ENCODE data around the gene PITHD1. TPM values are rescaled to one million over a fixed set of nuclear protein-coding genes. Genes with fewer than 3 reads are reported as not detected.
"Not testable (repeated sequence)": the region's sequence is repeated elsewhere in the genome, so short reads cannot be mapped to it uniquely, and the experiment has no call there.

Gene PITHD1
- total RNA-seq, 1 experiment from 2014 or later, result 30.6 TPM

DNA sequence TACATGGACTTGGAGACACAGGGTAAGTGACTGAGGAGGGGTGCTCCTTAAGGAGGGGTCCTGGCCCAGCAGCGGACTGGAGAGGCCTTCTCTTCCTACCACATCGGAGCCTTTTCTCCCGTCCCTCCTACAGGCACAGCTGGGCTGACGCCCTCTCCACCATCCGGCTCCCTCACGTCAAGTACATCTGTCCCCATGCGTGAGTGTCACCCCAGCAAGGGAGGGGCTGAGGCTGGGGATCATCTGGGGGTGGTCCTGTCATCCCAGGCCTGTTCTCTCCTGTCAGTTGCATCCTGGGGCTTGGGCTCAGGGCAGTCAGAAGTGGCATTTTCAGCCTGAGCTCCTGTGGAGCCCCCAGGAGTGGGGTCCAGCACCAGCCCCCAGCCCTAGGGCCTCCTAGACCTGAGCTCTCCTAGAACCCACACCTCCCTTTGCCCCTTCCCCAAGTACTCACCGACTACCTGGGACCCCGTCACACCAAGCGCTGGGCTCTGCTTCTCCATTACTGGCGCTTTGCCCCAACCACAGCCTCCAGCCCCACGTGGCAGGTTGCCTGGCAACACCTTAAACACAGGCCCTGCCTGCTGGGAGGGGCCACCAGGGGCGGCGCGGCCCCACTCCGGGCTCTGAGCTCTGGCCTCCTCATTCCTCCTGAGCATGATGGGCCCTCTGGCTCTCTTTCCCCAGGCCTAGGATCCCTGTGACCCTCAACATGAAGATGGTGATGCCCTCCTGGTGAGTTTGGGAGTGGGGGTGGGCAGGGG is 15.0 kb downstream of the PITHD1 start:
- H3K4me3 Mint-ChIP-seq (ENCODE audit: low read depth, unreplicated experiment), result peak overlapping the region; percentile 99
- DNase-seq, result peak; percentile 78
- intact Hi-C loops (cut with micrococcal nuclease; ENCODE audit: unreplicated experiment), result no loop called here
- H3K4me1 Mint-ChIP-seq (ENCODE audit: low read depth, unreplicated experiment), result peaks cover 26% of the 10 kb centered on the region
- H3K27ac Mint-ChIP-seq (ENCODE audit: unreplicated experiment), result peak overlapping the region; percentile 77
- peaks cover 90% of the 10 kb centered on the region for H3K36me3 Mint-ChIP-seq (ENCODE audit: insufficient read depth, unreplicated experiment)
- CTCF ChIA-PET, result interaction anchor here (0.7 to 1.0 kb wide), 3 partner anchors 13 to 19 kb away, joined by 3 to 4 read pairs (median 3); no protein-coding TSS in a partner anchor
- TF ChIP-seq, protein P1, sequence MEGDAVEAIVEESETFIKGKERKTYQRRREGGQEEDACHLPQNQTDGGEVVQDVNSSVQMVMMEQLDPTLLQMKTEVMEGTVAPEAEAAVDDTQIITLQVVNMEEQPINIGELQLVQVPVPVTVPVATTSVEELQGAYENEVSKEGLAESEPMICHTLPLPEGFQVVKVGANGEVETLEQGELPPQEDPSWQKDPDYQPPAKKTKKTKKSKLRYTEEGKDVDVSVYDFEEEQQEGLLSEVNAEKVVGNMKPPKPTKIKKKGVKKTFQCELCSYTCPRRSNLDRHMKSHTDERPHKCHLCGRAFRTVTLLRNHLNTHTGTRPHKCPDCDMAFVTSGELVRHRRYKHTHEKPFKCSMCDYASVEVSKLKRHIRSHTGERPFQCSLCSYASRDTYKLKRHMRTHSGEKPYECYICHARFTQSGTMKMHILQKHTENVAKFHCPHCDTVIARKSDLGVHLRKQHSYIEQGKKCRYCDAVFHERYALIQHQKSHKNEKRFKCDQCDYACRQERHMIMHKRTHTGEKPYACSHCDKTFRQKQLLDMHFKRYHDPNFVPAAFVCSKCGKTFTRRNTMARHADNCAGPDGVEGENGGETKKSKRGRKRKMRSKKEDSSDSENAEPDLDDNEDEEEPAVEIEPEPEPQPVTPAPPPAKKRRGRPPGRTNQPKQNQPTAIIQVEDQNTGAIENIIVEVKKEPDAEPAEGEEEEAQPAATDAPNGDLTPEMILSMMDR (IDR thresholded peaks at IDR 0.05; ENCODE audit: unreplicated experiment), result no peak
- H3K27me3 Mint-ChIP-seq (ENCODE audit: unreplicated experiment), result no peaks in the 10 kb centered on the region
- no peaks in the 10 kb centered on the region for H3K9me3 Mint-ChIP-seq (ENCODE audit: low read depth, unreplicated experiment)
- no TSS peak for BruUV-seq (replicated peaks)

DNA sequence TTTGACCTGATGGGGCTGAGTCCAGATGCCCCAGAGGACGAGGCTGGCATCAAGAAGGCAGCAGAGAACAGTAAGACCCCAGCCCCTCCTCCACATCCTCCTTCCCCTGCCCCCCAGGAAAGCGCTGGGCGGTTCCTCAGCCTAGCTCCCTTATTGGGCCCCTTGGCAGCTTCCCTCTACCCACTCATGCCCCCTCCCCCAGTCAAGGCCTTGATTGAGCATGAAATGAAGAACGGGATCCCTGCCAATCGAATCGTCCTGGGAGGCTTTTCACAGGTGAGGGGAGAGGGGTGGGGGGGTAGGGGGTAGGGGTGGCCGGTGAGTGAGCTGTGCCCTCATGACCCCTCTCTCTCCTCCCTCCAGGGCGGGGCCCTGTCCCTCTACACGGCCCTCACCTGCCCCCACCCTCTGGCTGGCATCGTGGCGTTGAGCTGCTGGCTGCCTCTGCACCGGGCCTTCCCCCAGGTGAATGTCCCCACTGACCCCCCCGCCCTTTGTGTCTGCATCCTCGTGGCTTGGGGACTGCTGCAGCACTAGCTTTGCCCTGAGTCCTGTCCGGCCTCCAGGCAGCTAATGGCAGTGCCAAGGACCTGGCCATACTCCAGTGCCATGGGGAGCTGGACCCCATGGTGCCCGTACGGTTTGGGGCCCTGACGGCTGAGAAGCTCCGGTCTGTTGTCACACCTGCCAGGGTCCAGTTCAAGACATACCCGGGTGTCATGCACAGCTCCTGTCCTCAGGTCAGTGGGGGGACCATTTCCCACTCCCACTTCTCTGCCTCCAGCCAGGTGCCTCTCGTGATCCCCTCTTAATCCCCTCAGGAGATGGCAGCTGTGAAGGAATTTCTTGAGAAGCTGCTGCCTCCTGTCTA is 15.9 kb downstream of the PITHD1 start:
- peaks cover 23% of the 10 kb centered on the region for H3K4me1 Mint-ChIP-seq (ENCODE audit: low read depth, unreplicated experiment)
- DNase-seq, result no peak
- peak overlapping the region; percentile 77 for H3K27ac Mint-ChIP-seq (ENCODE audit: unreplicated experiment)
- peak overlapping the region; percentile 99 for H3K4me3 Mint-ChIP-seq (ENCODE audit: low read depth, unreplicated experiment)
- no peaks in the 10 kb centered on the region for H3K9me3 Mint-ChIP-seq (ENCODE audit: low read depth, unreplicated experiment)
- intact Hi-C loops (cut with micrococcal nuclease; ENCODE audit: unreplicated experiment), result no loop called here
- CTCF ChIA-PET, result interaction anchor here (0.7 to 1.0 kb wide), 4 partner anchors 14 to 749 kb away, joined by 3 to 4 read pairs (median 3); no protein-coding TSS in a partner anchor
- no TSS peak for BruUV-seq (replicated peaks)
- peaks cover 91% of the 10 kb centered on the region for H3K36me3 Mint-ChIP-seq (ENCODE audit: insufficient read depth, unreplicated experiment)
- TF ChIP-seq, protein P1 (IDR thresholded peaks at IDR 0.05; ENCODE audit: unreplicated experiment), result no peak
- H3K27me3 Mint-ChIP-seq (ENCODE audit: unreplicated experiment), result no peaks in the 10 kb centered on the region

DNA sequence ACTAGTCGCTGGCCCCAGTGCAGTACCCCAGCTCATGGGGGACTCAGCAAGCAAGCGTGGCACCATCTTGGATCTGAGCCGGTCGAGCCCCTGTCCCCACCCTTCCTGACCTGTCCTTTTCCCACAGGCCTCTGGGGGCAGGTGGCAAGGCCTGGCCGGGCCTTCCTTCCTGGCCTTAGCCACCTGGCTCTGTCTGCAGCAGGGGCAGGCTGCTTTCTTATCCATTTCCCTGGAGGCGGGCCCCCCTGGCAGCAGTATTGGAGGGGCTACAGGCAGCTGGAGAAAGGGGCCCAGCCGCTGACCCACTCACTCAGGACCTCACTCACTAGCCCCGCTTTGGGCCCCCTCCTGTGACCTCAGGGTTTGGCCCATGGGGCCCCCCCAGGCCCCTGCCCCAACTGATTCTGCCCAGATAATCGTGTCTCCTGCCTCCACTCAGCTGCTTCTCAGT is 16.5 kb downstream of the PITHD1 start:
- H3K9me3 Mint-ChIP-seq (ENCODE audit: low read depth, unreplicated experiment); H3K4me3 Mint-ChIP-seq (ENCODE audit: low read depth, unreplicated experiment); H3K27me3 Mint-ChIP-seq (ENCODE audit: unreplicated experiment); DNase-seq; intact Hi-C loops (cut with micrococcal nuclease; ENCODE audit: unreplicated experiment): not testable (repeated sequence)
- CTCF ChIA-PET, result interaction anchor here (0.7 kb wide), 1 partner anchor 748 kb away, joined by 3 read pairs; no protein-coding TSS in a partner anchor
- TSS peak; percentile 18 for BruUV-seq (replicated peaks)
- Mint-ChIP-seq H3K27ac (ENCODE audit: unreplicated experiment) (peak overlapping the region; percentile 77), H3K4me1 (ENCODE audit: low read depth, unreplicated experiment) (peaks cover 16% of the 10 kb centered on the region), H3K36me3 (ENCODE audit: insufficient read depth, unreplicated experiment) (peaks cover 95% of the 10 kb centered on the region)

DNA sequence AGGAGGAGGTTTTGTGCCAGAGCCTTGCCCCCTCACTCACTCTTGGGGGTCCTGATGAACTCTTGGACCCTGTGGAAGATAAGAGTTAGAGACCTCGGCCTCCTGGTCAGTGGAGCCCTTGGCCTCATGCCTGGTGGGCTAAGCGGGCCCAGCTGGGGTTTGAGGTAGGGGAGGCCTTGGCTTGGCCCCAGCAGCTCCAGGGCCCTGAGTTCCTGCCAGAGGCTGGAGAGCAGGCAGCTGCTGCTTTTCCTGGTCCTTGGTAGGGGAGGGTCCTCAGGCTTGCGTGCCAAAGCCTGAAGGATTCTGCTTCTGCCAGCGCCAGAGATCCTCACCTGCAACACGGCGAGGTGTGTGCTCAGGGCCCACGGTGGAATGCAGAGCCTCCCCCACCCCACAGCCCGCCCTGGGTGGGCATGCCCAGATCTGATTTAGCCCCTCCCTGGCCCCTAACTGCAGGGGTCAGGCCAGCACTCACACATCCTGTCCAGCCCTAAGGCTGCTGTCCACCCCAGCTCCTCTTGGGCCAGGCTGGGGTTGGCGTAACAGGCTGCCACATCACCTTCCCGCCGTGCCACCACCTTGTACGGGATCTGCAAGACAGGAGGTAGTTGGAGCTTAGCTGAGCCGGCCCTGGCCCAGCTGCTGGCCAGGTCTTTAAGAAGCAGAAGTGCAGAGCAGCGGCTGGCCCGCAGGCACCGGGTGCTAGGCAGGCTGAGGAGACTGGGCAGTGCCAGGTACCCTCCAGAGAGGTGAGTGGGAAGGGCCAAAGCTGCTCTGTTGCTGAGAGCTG is 17.7 kb downstream of the PITHD1 start:
- H3K36me3 Mint-ChIP-seq (ENCODE audit: insufficient read depth, unreplicated experiment), result peaks cover 96% of the 10 kb centered on the region
- intact Hi-C loops (cut with micrococcal nuclease; ENCODE audit: unreplicated experiment), result no loop called here
- BruUV-seq (replicated peaks), result no TSS peak
- H3K4me3 Mint-ChIP-seq (ENCODE audit: low read depth, unreplicated experiment), result no peak overlapping the region
- no peaks in the 10 kb centered on the region for H3K27me3 Mint-ChIP-seq (ENCODE audit: unreplicated experiment)
- no peaks in the 10 kb centered on the region for H3K9me3 Mint-ChIP-seq (ENCODE audit: low read depth, unreplicated experiment)
- TF ChIP-seq, protein P1 (IDR thresholded peaks at IDR 0.05; ENCODE audit: unreplicated experiment), result no peak
- peaks cover 8% of the 10 kb centered on the region for H3K4me1 Mint-ChIP-seq (ENCODE audit: low read depth, unreplicated experiment)
- H3K27ac Mint-ChIP-seq (ENCODE audit: unreplicated experiment), result peak overlapping the region; percentile 52
- CTCF ChIA-PET, result no interaction called here
- no peak for DNase-seq

Measured in Calu3 (cell line).